ENCODE data around the gene WDR70.
"Not testable (repeated sequence)": the region's sequence is repeated elsewhere in the genome, so short reads cannot be mapped to it uniquely, and the experiment has no call there.

The WDR70 gene

GRCh38 chr5:37575541-37576489, 196.7 kb downstream of the WDR70 start:
- no peak for DNase-seq

- no peak for DNase-seq
Observed at GRCh38 chr5:37576552-37576951, 197.4 kb downstream of the WDR70 start.

GRCh38 chr5:37578176-37578575, 199.1 kb downstream of the WDR70 start:
- no peak for DNase-seq

GRCh38 chr5:37580106-37580505, 201.0 kb downstream of the WDR70 start:
- DNase-seq, result no peak

- DNase-seq, result no peak
Observed at GRCh38 chr5:37582202-37582601, 203.1 kb downstream of the WDR70 start.

- not testable (repeated sequence) for DNase-seq
Observed at GRCh38 chr5:37593292-37593691, 214.2 kb downstream of the WDR70 start.

GRCh38 chr5:37594864-37595263, 215.7 kb downstream of the WDR70 start:
- not testable (repeated sequence) for DNase-seq

- no peak for DNase-seq
Observed at GRCh38 chr5:37598733-37599132, 219.6 kb downstream of the WDR70 start.

GRCh38 chr5:37601163-37601562, 222.0 kb downstream of the WDR70 start:
- no peak for DNase-seq

GRCh38 chr5:37603072-37603471, 224.0 kb downstream of the WDR70 start:
- no peak for DNase-seq

- no peak for DNase-seq
Observed at GRCh38 chr5:37604290-37604689, 225.2 kb downstream of the WDR70 start.

GRCh38 chr5:37606148-37606547, 227.0 kb downstream of the WDR70 start:
- no peak for DNase-seq

GRCh38 chr5:37606632-37607248, 227.6 kb downstream of the WDR70 start:
- DNase-seq, result no peak

GRCh38 chr5:37615184-37615583, 236.1 kb downstream of the WDR70 start:
- DNase-seq, result no peak

- DNase-seq, result no peak
Observed at GRCh38 chr5:37619353-37619752, 240.2 kb downstream of the WDR70 start.

GRCh38 chr5:37622354-37622753, 243.2 kb downstream of the WDR70 start:
- DNase-seq, result not testable (repeated sequence)

GRCh38 chr5:37626266-37626665, 247.1 kb downstream of the WDR70 start:
- no peak for DNase-seq

GRCh38 chr5:37628876-37629275, 249.8 kb downstream of the WDR70 start:
- DNase-seq, result no peak

GRCh38 chr5:37631939-37632338, 252.8 kb downstream of the WDR70 start:
- no peak for DNase-seq

- DNase-seq, result no peak
Observed at GRCh38 chr5:37637165-37637845, 258.2 kb downstream of the WDR70 start.

- no peak for DNase-seq
Observed at GRCh38 chr5:37638897-37639296, 259.8 kb downstream of the WDR70 start.

GRCh38 chr5:37640088-37640487, 261.0 kb downstream of the WDR70 start:
- no peak for DNase-seq

GRCh38 chr5:37641933-37642332, 262.8 kb downstream of the WDR70 start:
- DNase-seq, result no peak

- no peak for DNase-seq
Observed at GRCh38 chr5:37645707-37646106, 266.6 kb downstream of the WDR70 start.
